ENCODE measurements around the gene ROR2. TPM values are rescaled to one million over a fixed set of nuclear protein-coding genes. Genes with fewer than 3 reads are reported as not detected.

Gene ROR2
- total and polyA plus RNA-seq, 4 donors: 2.7 to 32.3 (median 9.2) TPM

GRCh38 chr9:91787931-91788330, 162.1 kb downstream of the ROR2 start:
- no peak for TF ChIP-seq CTCF (IDR thresholded peaks at IDR 0.05; ENCODE audit: control extremely low read depth, extremely low read depth)
- DNase-seq (no peak), ATAC-seq (ENCODE audit: insufficient read depth, low FRiP score) (no peak)

GRCh38 chr9:91786132-91786896, 163.7 kb downstream of the ROR2 start:
- DNase-seq (no peak), ATAC-seq (ENCODE audit: insufficient read depth, low FRiP score) (no peak)
- Histone ChIP-seq H3K27ac (ENCODE audit: low read depth in 1 of 2, low read length in 1 of 2) (no peak overlapping the region), H3K4me3 (no peak overlapping the region), H3K36me3 (ENCODE audit: control insufficient read depth in 4 of 4, insufficient read depth in 4 of 4, low read length in 4 of 4) (no peaks in the 10 kb centered on the region), H3K9ac (ENCODE audit: insufficient read depth in 1 of 2, low read length in 2 of 2) (no peak overlapping the region), H3K9me3 (ENCODE audit: control insufficient read depth in 4 of 4, insufficient read depth in 3 of 4, low read length in 3 of 4) (peaks cover 0 to 3% (median 0%) of the 10 kb centered on the region in 4 donors), H3K4me1 (ENCODE audit: control insufficient read depth in 5 of 5, insufficient read depth in 5 of 5, low read length in 5 of 5) (peaks cover 0 to 25% (median 8%) of the 10 kb centered on the region in 5 donors), H3K27me3 (ENCODE audit: control insufficient read depth in 3 of 3, insufficient read depth in 3 of 3, low read length in 2 of 3) (no peaks in the 10 kb centered on the region)
- 89 to 91% methylated on average over 6 of the region's 6 CpGs for WGBS, 2 donors
- TF ChIP-seq CTCF (IDR thresholded peaks at IDR 0.05; ENCODE audit: control extremely low read depth, extremely low read depth): no peak

More at GRCh38 chr9:91787931-91788330, 162.1 kb downstream of the ROR2 start:
- Histone ChIP-seq H3K4me1 (ENCODE audit: control insufficient read depth in 5 of 5, insufficient read depth in 5 of 5, low read length in 5 of 5) (peaks cover 0 to 15% (median 0%) of the 10 kb centered on the region in 5 donors), H3K36me3 (ENCODE audit: control insufficient read depth in 4 of 4, insufficient read depth in 4 of 4, low read length in 4 of 4) (no peaks in the 10 kb centered on the region), H3K9ac (ENCODE audit: insufficient read depth in 1 of 2, low read length in 2 of 2) (no peak overlapping the region), H3K27ac (ENCODE audit: low read depth in 1 of 2, low read length in 1 of 2) (no peak overlapping the region), H3K27me3 (ENCODE audit: control insufficient read depth in 3 of 3, insufficient read depth in 3 of 3, low read length in 2 of 3) (no peaks in the 10 kb centered on the region), H3K4me3 (no peak overlapping the region), H3K9me3 (ENCODE audit: control insufficient read depth in 4 of 4, insufficient read depth in 3 of 4, low read length in 3 of 4) (peaks cover 0 to under 1% (median 0%) of the 10 kb centered on the region in 4 donors)

- TF ChIP-seq CTCF (IDR thresholded peaks at IDR 0.05; ENCODE audit: control extremely low read depth, extremely low read depth): no peak
- Histone ChIP-seq H3K4me1 (ENCODE audit: control insufficient read depth in 5 of 5, insufficient read depth in 5 of 5, low read length in 5 of 5) (peaks cover 0 to 30% (median 14%) of the 10 kb centered on the region in 5 donors), H3K27me3 (ENCODE audit: control insufficient read depth in 3 of 3, insufficient read depth in 3 of 3, low read length in 2 of 3) (no peaks in the 10 kb centered on the region), H3K4me3 (no peak overlapping the region), H3K27ac (ENCODE audit: low read depth in 1 of 2, low read length in 1 of 2) (no peak overlapping the region), H3K9ac (ENCODE audit: insufficient read depth in 1 of 2, low read length in 2 of 2) (no peak overlapping the region), H3K9me3 (ENCODE audit: control insufficient read depth in 4 of 4, insufficient read depth in 3 of 4, low read length in 3 of 4) (peaks cover 0 to 3% (median 0%) of the 10 kb centered on the region in 4 donors), H3K36me3 (ENCODE audit: control insufficient read depth in 4 of 4, insufficient read depth in 4 of 4, low read length in 4 of 4) (no peaks in the 10 kb centered on the region)
- 72 to 87% methylated on average over 5 of the region's 5 CpGs for WGBS, 2 donors
- ATAC-seq (ENCODE audit: insufficient read depth, low FRiP score): no peak
- no peak for DNase-seq
Measured at GRCh38 chr9:91785447-91785842, 164.6 kb downstream of the ROR2 start.

Data from lung (tissue), 12 donors.